Measurements from ENCODE around the gene ADAMTS8.

DNA sequence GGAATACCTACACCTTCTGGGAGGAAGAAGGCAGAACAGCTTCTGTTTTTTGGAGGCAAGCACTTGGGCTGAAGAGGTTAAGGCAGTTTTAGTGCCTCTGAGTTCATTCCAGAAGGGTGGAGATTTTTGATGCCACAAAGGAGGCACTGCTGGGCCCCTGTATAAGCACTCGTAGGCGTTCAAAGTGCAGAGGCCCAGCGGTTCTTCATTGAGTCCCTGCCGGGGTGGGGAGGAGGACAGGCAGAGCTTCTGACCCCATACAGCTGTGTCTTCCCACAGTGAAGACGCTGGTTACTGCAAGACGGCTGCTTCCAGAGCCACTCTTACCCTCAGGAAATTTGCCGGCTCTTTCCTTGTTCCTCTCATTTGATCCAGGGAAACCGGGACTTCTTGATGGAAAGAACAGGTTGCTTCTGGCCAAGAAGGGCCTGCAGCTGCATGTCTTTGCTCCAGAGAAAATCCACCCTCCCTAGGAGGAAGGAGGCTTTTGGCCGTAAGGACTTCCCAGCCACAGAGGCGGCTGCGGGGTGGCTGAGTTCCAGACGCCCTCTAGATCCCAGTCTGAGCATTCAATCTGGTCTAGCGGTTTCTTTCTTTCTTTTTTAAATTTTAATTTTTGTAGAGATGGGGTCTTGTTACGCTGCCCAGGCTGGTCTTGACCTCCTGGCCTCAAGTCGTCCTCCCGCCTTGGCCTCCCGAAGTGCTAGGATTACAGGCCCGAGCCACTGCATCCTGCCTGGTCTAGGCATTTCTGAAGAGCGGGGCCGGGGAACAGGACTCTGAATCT lies 29.4 kb upstream of the ADAMTS8 start:
- TF ChIP-seq, protein P1, sequence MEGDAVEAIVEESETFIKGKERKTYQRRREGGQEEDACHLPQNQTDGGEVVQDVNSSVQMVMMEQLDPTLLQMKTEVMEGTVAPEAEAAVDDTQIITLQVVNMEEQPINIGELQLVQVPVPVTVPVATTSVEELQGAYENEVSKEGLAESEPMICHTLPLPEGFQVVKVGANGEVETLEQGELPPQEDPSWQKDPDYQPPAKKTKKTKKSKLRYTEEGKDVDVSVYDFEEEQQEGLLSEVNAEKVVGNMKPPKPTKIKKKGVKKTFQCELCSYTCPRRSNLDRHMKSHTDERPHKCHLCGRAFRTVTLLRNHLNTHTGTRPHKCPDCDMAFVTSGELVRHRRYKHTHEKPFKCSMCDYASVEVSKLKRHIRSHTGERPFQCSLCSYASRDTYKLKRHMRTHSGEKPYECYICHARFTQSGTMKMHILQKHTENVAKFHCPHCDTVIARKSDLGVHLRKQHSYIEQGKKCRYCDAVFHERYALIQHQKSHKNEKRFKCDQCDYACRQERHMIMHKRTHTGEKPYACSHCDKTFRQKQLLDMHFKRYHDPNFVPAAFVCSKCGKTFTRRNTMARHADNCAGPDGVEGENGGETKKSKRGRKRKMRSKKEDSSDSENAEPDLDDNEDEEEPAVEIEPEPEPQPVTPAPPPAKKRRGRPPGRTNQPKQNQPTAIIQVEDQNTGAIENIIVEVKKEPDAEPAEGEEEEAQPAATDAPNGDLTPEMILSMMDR (conservative IDR thresholded peaks at IDR 0.05 in 1 of 2, IDR thresholded peaks at IDR 0.05 in 1 of 2; ENCODE audit: extremely low read depth in 1 of 2, insufficient read depth in 1 of 2, low read depth in 1 of 2, low read length in 2 of 2), result no peak
- TF ChIP-seq EZH2 (IDR thresholded peaks at IDR 0.05; ENCODE audit: borderline replicate concordance, low read length), result no peak
